GM23338 (cell line): ENCODE data around the gene FAM120A. TPM values are rescaled to one million over a fixed set of nuclear protein-coding genes. Genes with fewer than 3 reads are reported as not detected.

Experiments used
- ATAC-seq: fragments of 200-7000 bp; cut with Tn5 transposase; 3 replicates; pipeline ENCODE4 v1.9.1; 2020
- DNase-seq: peaks from one replicate; pipeline ENCODE4 v3.0.0-alpha.2; 2015; ENCODE audit warnings: low spot score
- H2AFZ ChIP-seq: fragments of 200-600 bp; sonication (generic); 2 replicates; pipeline ENCODE4 v1.8.0; 2016; ENCODE audit warnings: antibody characterized with exemption, mild to moderate bottlenecking, moderate library complexity
- H3F3A ChIP-seq: fragments of 200-600 bp; sonication (generic); replicated peaks from 2 replicates; pipeline ENCODE4 v1.8.0; 2017; ENCODE audit warnings: antibody characterized with exemption, mixed run types, low read depth
- H3K27ac ChIP-seq: fragments of 200-600 bp; sonication (generic); 2 replicates; pipeline ENCODE4 v1.6.1; 2016; ENCODE audit warnings: low read depth
- H3K27me3 ChIP-seq: fragments of 200-600 bp; sonication (generic); 2 replicates; pipeline ENCODE4 v1.8.0; 2016; ENCODE audit warnings: mild to moderate bottlenecking, mixed run types, moderate library complexity; ENCODE audit not compliant: insufficient read depth
- H3K36me3 ChIP-seq: fragments of 200-600 bp; sonication (generic); 2 replicates; pipeline ENCODE4 v1.8.0; 2016; ENCODE audit warnings: mild to moderate bottlenecking; ENCODE audit not compliant: insufficient read depth
- H3K4me1 ChIP-seq: fragments of 200-600 bp; sonication (generic); 2 replicates; pipeline ENCODE4 v1.8.0; 2016; ENCODE audit warnings: mild to moderate bottlenecking, moderate library complexity; ENCODE audit not compliant: insufficient read depth
- H3K4me2 ChIP-seq: fragments of 200-600 bp; sonication (generic); 2 replicates; pipeline ENCODE4 v1.7.1; 2017; ENCODE audit warnings: mixed run types
- H3K4me3 ChIP-seq: fragments of 200-600 bp; sonication (generic); 2 replicates; pipeline ENCODE4 v1.6.1; 2016; ENCODE audit warnings: mixed run types
- H3K79me2 ChIP-seq: fragments of 200-600 bp; sonication (generic); replicated peaks from 2 replicates; pipeline ENCODE4 v1.8.0; 2017; ENCODE audit warnings: mild to moderate bottlenecking; ENCODE audit not compliant: insufficient read depth
- H3K9me2 ChIP-seq: fragments of 200-600 bp; sonication (generic); 2 replicates; pipeline ENCODE4 v1.8.0; 2017; ENCODE audit not compliant: insufficient read depth
- H4K20me1 ChIP-seq: fragments of 200-600 bp; sonication (generic); replicated peaks from 2 replicates; pipeline ENCODE4 v1.8.0; 2017; ENCODE audit warnings: mild to moderate bottlenecking; ENCODE audit not compliant: insufficient read depth
- H3K27ac Mint-ChIP-seq: 2 replicates; pipeline ENCODE4 v1.8.0; 2020; ENCODE audit warnings: inconsistent platforms, mild to moderate bottlenecking, moderate library complexity, mixed read lengths
- H3K27me3 Mint-ChIP-seq: 3 replicates; pipeline ENCODE4 v1.8.0; 2022; ENCODE audit warnings: low read depth, mild to moderate bottlenecking, moderate library complexity, mixed read lengths, inconsistent platforms; ENCODE audit not compliant: insufficient read depth, poor library complexity
- H3K36me3 Mint-ChIP-seq: 3 replicates; pipeline ENCODE4 v1.8.0; 2021; ENCODE audit warnings: low read depth, mild to moderate bottlenecking, inconsistent platforms, moderate library complexity, mixed read lengths
- H3K4me1 Mint-ChIP-seq: 3 replicates; pipeline ENCODE4 v1.8.0; 2020; ENCODE audit warnings: mild to moderate bottlenecking, inconsistent platforms, mixed read lengths
- H3K4me3 Mint-ChIP-seq: 3 replicates; pipeline ENCODE4 v1.8.0; 2021; ENCODE audit warnings: moderate library complexity, mild to moderate bottlenecking, inconsistent platforms, mixed read lengths
- H3K9me3 Mint-ChIP-seq: 3 replicates; pipeline ENCODE4 v1.8.0; 2020; ENCODE audit warnings: moderate library complexity, mild to moderate bottlenecking, inconsistent platforms, mixed read lengths
- EZH2 ChIP-seq: fragments of 200-600 bp; sonication (generic); IDR thresholded peaks from one replicate; pipeline ENCODE4 v1.8.0; 2017; ENCODE audit warnings: antibody characterized with exemption, mild to moderate bottlenecking, low read depth; ENCODE audit not compliant: unreplicated experiment
- NANOG ChIP-seq: IDR thresholded peaks from 2 replicates; pipeline ENCODE4 v1.6.1; 2016; ENCODE audit warnings: antibody characterized with exemption, borderline replicate concordance
- POLR2AphosphoS5 ChIP-seq: IDR thresholded peaks from 2 replicates; pipeline ENCODE4 v1.6.1; 2016; ENCODE audit warnings: antibody characterized with exemption, low read depth
- STAT1 ChIP-seq: IDR thresholded peaks from one replicate; pipeline ENCODE4 v1.6.1; 2016; ENCODE audit warnings: antibody characterized with exemption; ENCODE audit not compliant: unreplicated experiment
- ZNF331 ChIP-seq: fragments of 250-450 bp; sonication (Bioruptor Pico); IDR thresholded peaks from 2 replicates; pipeline ENCODE4 v1.5.0; 2020; ENCODE audit warnings: low read depth, mild to moderate bottlenecking, moderate library complexity
- polyA plus RNA-seq: library from polyadenylated mRNA; unstranded; fragments of >200 nt; fragmentation: Nextera tagmentation; extraction: Ambion mirVana; gene quantifications from 2 replicates; pipeline ENCODE4 v1.2.1, GENCODE V29; 2016
- total RNA-seq: library from RNA; depleted of rRNA; stranded (reverse); fragments of >200 nt; shearing (Covaris generic); gene quantifications from 2 replicates; pipeline ENCODE4 v1.2.3, GENCODE V29; 2014
- TF ChIP-seq, protein P1 (sequence below): IDR thresholded peaks from 2 replicates; pipeline ENCODE4 v1.6.1; 2016; ENCODE audit warnings: antibody characterized with exemption
- TF ChIP-seq, protein P2 (sequence below): fragments of 250-450 bp; sonication (Bioruptor Pico); IDR thresholded peaks from 2 replicates; pipeline ENCODE4 v1.5.0; 2020; ENCODE audit warnings: mild to moderate bottlenecking, moderate library complexity
- TF ChIP-seq, protein P3 (sequence below): IDR thresholded peaks from one replicate; pipeline ENCODE4 v1.6.1; 2018; ENCODE audit warnings: antibody characterized with exemption; ENCODE audit not compliant: unreplicated experiment

Gene FAM120A
- total and polyA plus RNA-seq, 2 experiments from 2014 or later: 28.2 to 52.5 TPM

DNA sequence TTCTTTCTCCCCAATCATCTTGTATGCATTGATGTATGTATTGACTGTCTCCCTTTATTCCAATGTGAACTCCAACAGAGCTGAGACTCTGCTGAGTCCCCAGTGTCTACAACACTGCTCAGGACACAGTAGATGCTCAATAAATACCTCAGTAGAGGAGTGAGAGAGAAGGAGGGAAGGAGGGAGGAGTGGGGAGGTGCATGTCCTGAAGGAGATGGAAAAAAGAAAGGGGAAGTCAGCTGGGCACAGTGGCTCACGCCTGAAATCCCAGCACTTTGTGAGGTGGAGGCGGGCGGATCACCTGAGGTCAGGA, 122.0 kb downstream of the FAM120A start:
- no peak for ATAC-seq
- Mint-ChIP-seq H3K36me3 (peaks cover 12% of the 10 kb centered on the region; the same call in 2 of the 3 replicates), H3K27ac (no peak overlapping the region), H3K9me3 (peaks cover 7% of the 10 kb centered on the region; the same call in 2 of the 3 replicates), H3K4me3 (no peak overlapping the region), H3K4me1 (peaks cover 25% of the 10 kb centered on the region), H3K27me3 (peaks cover 29% of the 10 kb centered on the region)
- H3K4me2 ChIP-seq: no peak overlapping the region
- H3K9me2 ChIP-seq: no peaks in the 10 kb centered on the region
- H3K27me3 ChIP-seq: peaks cover 23% of the 10 kb centered on the region; the same call in 1 of the 2 replicates
- peaks cover 6% of the 10 kb centered on the region; the same call in 1 of the 2 replicates for H3F3A ChIP-seq
- H3K4me1 ChIP-seq: peaks cover 24% of the 10 kb centered on the region
- H4K20me1 ChIP-seq: peaks cover 5% of the 10 kb centered on the region; the same call in 1 of the 2 replicates
- no peak overlapping the region for H3K27ac ChIP-seq
- no peak for TF ChIP-seq ZNF331
- TF ChIP-seq, protein P1, sequence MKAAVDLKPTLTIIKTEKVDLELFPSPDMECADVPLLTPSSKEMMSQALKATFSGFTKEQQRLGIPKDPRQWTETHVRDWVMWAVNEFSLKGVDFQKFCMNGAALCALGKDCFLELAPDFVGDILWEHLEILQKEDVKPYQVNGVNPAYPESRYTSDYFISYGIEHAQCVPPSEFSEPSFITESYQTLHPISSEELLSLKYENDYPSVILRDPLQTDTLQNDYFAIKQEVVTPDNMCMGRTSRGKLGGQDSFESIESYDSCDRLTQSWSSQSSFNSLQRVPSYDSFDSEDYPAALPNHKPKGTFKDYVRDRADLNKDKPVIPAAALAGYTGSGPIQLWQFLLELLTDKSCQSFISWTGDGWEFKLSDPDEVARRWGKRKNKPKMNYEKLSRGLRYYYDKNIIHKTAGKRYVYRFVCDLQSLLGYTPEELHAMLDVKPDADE: no peak
- TF ChIP-seq, protein P2, sequence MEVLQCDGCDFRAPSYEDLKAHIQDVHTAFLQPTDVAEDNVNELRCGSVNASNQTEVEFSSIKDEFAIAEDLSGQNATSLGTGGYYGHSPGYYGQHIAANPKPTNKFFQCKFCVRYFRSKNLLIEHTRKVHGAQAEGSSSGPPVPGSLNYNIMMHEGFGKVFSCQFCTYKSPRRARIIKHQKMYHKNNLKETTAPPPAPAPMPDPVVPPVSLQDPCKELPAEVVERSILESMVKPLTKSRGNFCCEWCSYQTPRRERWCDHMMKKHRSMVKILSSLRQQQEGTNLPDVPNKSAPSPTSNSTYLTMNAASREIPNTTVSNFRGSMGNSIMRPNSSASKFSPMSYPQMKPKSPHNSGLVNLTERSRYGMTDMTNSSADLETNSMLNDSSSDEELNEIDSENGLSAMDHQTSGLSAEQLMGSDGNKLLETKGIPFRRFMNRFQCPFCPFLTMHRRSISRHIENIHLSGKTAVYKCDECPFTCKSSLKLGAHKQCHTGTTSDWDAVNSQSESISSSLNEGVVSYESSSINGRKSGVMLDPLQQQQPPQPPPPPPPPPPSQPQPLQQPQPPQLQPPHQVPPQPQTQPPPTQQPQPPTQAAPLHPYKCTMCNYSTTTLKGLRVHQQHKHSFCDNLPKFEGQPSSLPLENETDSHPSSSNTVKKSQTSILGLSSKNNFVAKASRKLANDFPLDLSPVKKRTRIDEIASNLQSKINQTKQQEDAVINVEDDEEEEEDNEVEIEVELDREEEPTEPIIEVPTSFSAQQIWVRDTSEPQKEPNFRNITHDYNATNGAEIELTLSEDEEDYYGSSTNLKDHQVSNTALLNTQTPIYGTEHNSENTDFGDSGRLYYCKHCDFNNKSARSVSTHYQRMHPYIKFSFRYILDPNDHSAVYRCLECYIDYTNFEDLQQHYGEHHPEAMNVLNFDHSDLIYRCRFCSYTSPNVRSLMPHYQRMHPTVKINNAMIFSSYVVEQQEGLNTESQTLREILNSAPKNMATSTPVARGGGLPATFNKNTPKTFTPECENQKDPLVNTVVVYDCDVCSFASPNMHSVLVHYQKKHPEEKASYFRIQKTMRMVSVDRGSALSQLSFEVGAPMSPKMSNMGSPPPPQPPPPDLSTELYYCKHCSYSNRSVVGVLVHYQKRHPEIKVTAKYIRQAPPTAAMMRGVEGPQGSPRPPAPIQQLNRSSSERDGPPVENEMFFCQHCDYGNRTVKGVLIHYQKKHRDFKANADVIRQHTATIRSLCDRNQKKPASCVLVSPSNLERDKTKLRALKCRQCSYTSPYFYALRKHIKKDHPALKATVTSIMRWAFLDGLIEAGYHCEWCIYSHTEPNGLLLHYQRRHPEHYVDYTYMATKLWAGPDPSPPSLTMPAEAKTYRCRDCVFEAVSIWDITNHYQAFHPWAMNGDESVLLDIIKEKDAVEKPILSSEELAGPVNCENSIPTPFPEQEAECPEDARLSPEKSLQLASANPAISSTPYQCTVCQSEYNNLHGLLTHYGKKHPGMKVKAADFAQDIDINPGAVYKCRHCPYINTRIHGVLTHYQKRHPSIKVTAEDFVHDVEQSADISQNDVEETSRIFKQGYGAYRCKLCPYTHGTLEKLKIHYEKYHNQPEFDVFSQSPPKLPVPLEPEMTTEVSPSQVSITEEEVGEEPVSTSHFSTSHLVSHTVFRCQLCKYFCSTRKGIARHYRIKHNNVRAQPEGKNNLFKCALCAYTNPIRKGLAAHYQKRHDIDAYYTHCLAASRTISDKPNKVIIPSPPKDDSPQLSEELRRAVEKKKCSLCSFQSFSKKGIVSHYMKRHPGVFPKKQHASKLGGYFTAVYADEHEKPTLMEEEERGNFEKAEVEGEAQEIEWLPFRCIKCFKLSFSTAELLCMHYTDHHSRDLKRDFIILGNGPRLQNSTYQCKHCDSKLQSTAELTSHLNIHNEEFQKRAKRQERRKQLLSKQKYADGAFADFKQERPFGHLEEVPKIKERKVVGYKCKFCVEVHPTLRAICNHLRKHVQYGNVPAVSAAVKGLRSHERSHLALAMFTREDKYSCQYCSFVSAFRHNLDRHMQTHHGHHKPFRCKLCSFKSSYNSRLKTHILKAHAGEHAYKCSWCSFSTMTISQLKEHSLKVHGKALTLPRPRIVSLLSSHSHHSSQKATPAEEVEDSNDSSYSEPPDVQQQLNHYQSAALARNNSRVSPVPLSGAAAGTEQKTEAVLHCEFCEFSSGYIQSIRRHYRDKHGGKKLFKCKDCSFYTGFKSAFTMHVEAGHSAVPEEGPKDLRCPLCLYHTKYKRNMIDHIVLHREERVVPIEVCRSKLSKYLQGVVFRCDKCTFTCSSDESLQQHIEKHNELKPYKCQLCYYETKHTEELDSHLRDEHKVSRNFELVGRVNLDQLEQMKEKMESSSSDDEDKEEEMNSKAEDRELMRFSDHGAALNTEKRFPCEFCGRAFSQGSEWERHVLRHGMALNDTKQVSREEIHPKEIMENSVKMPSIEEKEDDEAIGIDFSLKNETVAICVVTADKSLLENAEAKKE (CRISPR knock-in tag): no peak
- no peak for TF ChIP-seq POLR2AphosphoS5
- TF ChIP-seq NANOG: no peak
- TF ChIP-seq, protein P3, sequence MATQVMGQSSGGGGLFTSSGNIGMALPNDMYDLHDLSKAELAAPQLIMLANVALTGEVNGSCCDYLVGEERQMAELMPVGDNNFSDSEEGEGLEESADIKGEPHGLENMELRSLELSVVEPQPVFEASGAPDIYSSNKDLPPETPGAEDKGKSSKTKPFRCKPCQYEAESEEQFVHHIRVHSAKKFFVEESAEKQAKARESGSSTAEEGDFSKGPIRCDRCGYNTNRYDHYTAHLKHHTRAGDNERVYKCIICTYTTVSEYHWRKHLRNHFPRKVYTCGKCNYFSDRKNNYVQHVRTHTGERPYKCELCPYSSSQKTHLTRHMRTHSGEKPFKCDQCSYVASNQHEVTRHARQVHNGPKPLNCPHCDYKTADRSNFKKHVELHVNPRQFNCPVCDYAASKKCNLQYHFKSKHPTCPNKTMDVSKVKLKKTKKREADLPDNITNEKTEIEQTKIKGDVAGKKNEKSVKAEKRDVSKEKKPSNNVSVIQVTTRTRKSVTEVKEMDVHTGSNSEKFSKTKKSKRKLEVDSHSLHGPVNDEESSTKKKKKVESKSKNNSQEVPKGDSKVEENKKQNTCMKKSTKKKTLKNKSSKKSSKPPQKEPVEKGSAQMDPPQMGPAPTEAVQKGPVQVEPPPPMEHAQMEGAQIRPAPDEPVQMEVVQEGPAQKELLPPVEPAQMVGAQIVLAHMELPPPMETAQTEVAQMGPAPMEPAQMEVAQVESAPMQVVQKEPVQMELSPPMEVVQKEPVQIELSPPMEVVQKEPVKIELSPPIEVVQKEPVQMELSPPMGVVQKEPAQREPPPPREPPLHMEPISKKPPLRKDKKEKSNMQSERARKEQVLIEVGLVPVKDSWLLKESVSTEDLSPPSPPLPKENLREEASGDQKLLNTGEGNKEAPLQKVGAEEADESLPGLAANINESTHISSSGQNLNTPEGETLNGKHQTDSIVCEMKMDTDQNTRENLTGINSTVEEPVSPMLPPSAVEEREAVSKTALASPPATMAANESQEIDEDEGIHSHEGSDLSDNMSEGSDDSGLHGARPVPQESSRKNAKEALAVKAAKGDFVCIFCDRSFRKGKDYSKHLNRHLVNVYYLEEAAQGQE: no peak
- no peak for TF ChIP-seq EZH2
- TF ChIP-seq STAT1: no peak
- H3K4me3 ChIP-seq: no peak overlapping the region
- DNase-seq: no peak
- H2AFZ ChIP-seq: no peak overlapping the region
- H3K36me3 ChIP-seq: no peaks in the 10 kb centered on the region
- H3K79me2 ChIP-seq: no peaks in the 10 kb centered on the region
